HL-60 (cell line): Measurements from ENCODE around the gene ZGPAT.

ENCODE experiments used
- CTCF ChIP-seq: IDR thresholded peaks from one replicate; pipeline ENCODE4 v1.5.1; 2011; ENCODE audit warnings: low read length, control low read depth, inconsistent platforms; ENCODE audit not compliant: insufficient read depth
- SPI1 ChIP-seq: IDR thresholded peaks from 2 replicates; pipeline ENCODE4 v1.6.1; 2012; ENCODE audit warnings: low read depth, mild to moderate bottlenecking, borderline replicate concordance

- no peak for TF ChIP-seq CTCF
- no peak for TF ChIP-seq SPI1
Measured at GRCh38 chr20:63748934-63749270, 41.1 kb downstream of the ZGPAT start.
